ENCODE measurements around the gene NIN.

DNA sequence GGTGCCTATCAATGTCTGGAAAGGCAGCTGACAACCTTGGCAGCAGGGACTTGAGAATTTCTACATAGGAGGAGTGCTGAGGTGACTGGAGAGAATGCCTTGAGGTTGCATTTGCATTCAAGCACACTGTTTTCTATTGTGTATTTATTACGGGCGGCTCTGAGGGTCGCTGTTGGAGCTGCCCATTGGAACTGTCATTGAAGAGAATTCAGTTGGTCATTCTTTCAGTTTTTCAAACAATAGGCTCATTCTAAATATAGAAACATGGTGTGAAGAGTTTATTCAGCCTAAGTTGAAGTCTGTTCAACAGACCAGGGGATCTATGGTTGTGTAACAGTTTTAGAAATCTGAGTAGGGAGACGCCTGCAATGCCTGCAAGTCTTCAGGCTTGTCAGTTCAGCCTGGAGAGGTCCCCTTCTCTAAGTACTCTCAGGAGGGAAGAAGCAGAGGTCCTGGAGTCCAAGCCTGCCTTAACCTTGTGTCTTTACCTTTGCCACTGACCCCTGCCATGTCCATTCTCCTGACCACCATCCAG is 31.1 kb upstream of the NIN start:
- TF ChIP-seq YY1 (IDR thresholded peaks at IDR 0.05; ENCODE audit: low read depth) (no peak), EP300 (IDR thresholded peaks at IDR 0.05; ENCODE audit: borderline replicate concordance) (no peak), RAD21 (IDR thresholded peaks at IDR 0.05; ENCODE audit: low read depth) (no peak), TEAD4 (IDR thresholded peaks at IDR 0.05) (no peak), TAF1 (IDR thresholded peaks at IDR 0.05; ENCODE audit: low read depth) (no peak), CREB1 (IDR thresholded peaks at IDR 0.05; ENCODE audit: low read depth) (no peak), CEBPB (IDR thresholded peaks at IDR 0.05) (no peak), TCF12 (IDR thresholded peaks at IDR 0.05; ENCODE audit: low read depth) (no peak), FOXM1 (IDR thresholded peaks at IDR 0.05; ENCODE audit: borderline replicate concordance, low read depth) (no peak)
- TF ChIP-seq, protein P1, sequence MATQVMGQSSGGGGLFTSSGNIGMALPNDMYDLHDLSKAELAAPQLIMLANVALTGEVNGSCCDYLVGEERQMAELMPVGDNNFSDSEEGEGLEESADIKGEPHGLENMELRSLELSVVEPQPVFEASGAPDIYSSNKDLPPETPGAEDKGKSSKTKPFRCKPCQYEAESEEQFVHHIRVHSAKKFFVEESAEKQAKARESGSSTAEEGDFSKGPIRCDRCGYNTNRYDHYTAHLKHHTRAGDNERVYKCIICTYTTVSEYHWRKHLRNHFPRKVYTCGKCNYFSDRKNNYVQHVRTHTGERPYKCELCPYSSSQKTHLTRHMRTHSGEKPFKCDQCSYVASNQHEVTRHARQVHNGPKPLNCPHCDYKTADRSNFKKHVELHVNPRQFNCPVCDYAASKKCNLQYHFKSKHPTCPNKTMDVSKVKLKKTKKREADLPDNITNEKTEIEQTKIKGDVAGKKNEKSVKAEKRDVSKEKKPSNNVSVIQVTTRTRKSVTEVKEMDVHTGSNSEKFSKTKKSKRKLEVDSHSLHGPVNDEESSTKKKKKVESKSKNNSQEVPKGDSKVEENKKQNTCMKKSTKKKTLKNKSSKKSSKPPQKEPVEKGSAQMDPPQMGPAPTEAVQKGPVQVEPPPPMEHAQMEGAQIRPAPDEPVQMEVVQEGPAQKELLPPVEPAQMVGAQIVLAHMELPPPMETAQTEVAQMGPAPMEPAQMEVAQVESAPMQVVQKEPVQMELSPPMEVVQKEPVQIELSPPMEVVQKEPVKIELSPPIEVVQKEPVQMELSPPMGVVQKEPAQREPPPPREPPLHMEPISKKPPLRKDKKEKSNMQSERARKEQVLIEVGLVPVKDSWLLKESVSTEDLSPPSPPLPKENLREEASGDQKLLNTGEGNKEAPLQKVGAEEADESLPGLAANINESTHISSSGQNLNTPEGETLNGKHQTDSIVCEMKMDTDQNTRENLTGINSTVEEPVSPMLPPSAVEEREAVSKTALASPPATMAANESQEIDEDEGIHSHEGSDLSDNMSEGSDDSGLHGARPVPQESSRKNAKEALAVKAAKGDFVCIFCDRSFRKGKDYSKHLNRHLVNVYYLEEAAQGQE (IDR thresholded peaks at IDR 0.05; ENCODE audit: low read depth) = no peak
- TF ChIP-seq, protein P2, sequence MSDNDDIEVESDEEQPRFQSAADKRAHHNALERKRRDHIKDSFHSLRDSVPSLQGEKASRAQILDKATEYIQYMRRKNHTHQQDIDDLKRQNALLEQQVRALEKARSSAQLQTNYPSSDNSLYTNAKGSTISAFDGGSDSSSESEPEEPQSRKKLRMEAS (IDR thresholded peaks at IDR 0.05) = no peak

Data from Ishikawa (cell line).